Measurements from ENCODE around the gene HACD1. TPM values are rescaled to one million over a fixed set of nuclear protein-coding genes. Genes with fewer than 3 reads are reported as not detected.

The HACD1 gene
- total and polyA plus RNA-seq, 11 donors: 80.0 to 291 (median 155) TPM

DNA sequence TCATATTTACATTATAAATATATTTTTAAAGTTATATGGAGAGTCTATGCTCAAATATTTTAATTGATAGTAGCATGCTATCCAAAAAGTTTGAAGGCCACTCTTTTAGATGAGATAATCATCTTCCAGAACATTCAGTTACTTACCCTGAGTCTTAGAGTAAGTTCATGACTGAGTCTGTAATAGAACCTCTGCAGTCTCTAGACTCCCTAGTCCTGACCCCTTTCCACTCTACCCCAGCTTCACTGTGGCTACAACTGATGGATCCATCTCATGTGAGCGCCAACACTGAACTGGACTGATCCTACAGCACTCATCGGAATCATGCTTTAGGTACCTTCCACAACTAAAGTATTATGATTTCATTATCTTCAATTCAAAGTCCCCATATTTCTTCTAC is 10.1 kb downstream of the HACD1 start:
- intact Hi-C loops (cut with DNase I): loop anchor here (1.0 to 10.0 kb wide), 9 partner anchors 135 to 630 kb away; no protein-coding TSS in a partner anchor
- ATAC-seq (peak in 1 of 4 donors; percentile 43), DNase-seq (no peak)
- no peak for TF ChIP-seq POLR2A (IDR thresholded peaks at IDR 0.05)
- TF ChIP-seq, protein P1, sequence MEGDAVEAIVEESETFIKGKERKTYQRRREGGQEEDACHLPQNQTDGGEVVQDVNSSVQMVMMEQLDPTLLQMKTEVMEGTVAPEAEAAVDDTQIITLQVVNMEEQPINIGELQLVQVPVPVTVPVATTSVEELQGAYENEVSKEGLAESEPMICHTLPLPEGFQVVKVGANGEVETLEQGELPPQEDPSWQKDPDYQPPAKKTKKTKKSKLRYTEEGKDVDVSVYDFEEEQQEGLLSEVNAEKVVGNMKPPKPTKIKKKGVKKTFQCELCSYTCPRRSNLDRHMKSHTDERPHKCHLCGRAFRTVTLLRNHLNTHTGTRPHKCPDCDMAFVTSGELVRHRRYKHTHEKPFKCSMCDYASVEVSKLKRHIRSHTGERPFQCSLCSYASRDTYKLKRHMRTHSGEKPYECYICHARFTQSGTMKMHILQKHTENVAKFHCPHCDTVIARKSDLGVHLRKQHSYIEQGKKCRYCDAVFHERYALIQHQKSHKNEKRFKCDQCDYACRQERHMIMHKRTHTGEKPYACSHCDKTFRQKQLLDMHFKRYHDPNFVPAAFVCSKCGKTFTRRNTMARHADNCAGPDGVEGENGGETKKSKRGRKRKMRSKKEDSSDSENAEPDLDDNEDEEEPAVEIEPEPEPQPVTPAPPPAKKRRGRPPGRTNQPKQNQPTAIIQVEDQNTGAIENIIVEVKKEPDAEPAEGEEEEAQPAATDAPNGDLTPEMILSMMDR (IDR thresholded peaks at IDR 0.05): no peak
- H3K27me3 ChIP-seq: no peaks in the 10 kb centered on the region
- no peak overlapping the region for H3K4me3 ChIP-seq
- H3K36me3 ChIP-seq: peaks cover 0 to 19% (median 0%) of the 10 kb centered on the region in 9 donors
- no peaks in the 10 kb centered on the region for H3K9me3 ChIP-seq
- peaks cover 0 to 29% (median 10%) of the 10 kb centered on the region in 12 donors for H3K4me1 ChIP-seq
- 57 to 72% (median 66%) methylated on average over 2 of the region's 2 CpGs for WGBS, 4 donors
- H3K27ac ChIP-seq: no peak overlapping the region

DNA sequence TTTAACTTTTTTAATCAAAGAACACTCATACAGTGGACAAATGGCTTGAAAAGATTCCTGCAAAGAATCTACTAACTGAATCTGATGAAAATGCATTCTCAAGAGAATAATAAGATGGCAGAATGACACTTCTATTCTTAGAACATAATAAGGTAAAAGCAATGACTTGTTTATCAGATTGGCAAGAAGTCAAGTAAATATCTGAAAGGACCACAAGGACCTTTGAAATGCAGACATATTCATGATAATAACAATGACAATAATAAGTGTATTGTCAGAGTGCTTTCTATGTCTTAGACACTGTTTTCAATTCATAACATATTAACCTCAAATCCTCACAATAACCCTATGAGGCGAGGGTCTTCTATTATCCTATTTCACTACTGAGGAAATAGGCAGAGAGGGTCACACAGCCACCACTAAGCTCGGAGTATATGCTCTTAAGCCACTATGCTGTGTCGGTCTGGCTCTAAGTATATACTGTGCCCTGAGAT is 10.6 kb downstream of the HACD1 start:
- Histone ChIP-seq H3K9me3 (no peaks in the 10 kb centered on the region), H3K4me3 (no peak overlapping the region), H3K27me3 (no peaks in the 10 kb centered on the region), H3K27ac (no peak overlapping the region), H3K36me3 (peaks cover 0 to 24% (median 0%) of the 10 kb centered on the region in 9 donors), H3K4me1 (peaks cover 0 to 29% (median 10%) of the 10 kb centered on the region in 12 donors)
- no peak for DNase-seq
- 37 to 52% (median 50%) methylated on average over 3 of the region's 3 CpGs for WGBS, 4 donors
- ATAC-seq: no peak
- no peak for TF ChIP-seq POLR2A (IDR thresholded peaks at IDR 0.05)
- TF ChIP-seq, protein P1 (IDR thresholded peaks at IDR 0.05): no peak
- intact Hi-C loops (cut with DNase I): loop anchor here (1.0 to 10.0 kb wide), 9 partner anchors 136 to 631 kb away; no protein-coding TSS in a partner anchor

DNA sequence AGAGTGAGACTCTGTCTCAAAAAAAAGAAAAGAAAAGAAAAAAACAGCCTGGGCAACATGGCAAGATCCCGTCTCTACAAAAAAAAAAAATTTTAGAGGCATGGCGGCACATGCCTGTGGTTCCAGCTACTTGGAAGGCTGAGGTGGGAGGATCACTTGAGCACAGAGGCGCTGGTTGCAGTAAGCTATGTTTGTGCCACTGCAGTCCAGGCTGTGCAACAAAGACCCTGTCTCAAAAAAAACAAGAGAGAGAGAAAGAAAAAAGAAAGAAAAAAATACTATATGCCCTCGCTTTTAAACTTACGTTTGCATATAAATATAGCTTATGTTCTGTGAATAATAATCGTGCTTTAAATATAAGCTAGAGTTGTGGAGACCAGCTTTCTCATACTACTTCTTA is 11.2 kb downstream of the HACD1 start:
- TF ChIP-seq POLR2A (IDR thresholded peaks at IDR 0.05): no peak
- TF ChIP-seq, protein P1 (IDR thresholded peaks at IDR 0.05): no peak
- ATAC-seq: no peak
- peaks cover 0 to 26% (median 0%) of the 10 kb centered on the region in 9 donors for H3K36me3 ChIP-seq
- no peak overlapping the region for H3K27ac ChIP-seq
- H3K4me3 ChIP-seq: no peak overlapping the region
- no peaks in the 10 kb centered on the region for H3K9me3 ChIP-seq
- intact Hi-C loops (cut with DNase I): loop anchor here (2.0 to 10.0 kb wide), 8 partner anchors 136 to 631 kb away; no protein-coding TSS in a partner anchor
- 78 to 86% (median 79%) methylated on average over 6 of the region's 6 CpGs for WGBS, 4 donors
- DNase-seq: no peak
- H3K27me3 ChIP-seq: no peaks in the 10 kb centered on the region
- H3K4me1 ChIP-seq: peaks cover 0 to 29% (median 10%) of the 10 kb centered on the region in 12 donors

DNA sequence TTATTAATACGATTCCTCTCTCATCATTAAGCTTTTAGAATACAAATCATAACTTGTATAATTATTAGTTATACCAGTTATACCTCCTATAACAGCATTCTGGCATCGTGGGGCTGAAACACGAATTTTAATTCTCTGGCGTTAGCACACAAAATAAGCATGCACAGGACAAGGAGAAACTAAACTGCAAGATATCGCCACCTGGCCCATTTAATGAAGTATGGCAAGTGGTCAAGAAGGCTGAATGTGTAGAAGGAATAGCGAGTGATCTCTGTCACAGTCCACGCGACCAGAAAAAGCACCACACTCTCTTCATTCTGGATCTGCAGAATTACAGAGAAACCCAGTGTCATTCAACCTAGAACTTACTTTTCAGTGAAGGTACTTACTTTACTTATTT is 18.1 kb downstream of the HACD1 start:
- H3K36me3 ChIP-seq: peaks cover 0 to 70% (median 0%) of the 10 kb centered on the region in 9 donors
- no peak overlapping the region for H3K27ac ChIP-seq
- H3K9me3 ChIP-seq: no peaks in the 10 kb centered on the region
- peaks cover 0 to 6% (median 0%) of the 10 kb centered on the region in 12 donors for H3K4me1 ChIP-seq
- DNase-seq (no peak), ATAC-seq (peak in 2 of 4 donors; percentile 53 to 57)
- no peak overlapping the region for H3K4me3 ChIP-seq
- no peak for TF ChIP-seq POLR2A (IDR thresholded peaks at IDR 0.05)
- TF ChIP-seq, protein P1 (IDR thresholded peaks at IDR 0.05): peak in 10 of 12 donors; percentile 13 to 51 (median 36)
- intact Hi-C loops (cut with DNase I): loop anchor here in 1 of 10 donors (5.0 kb wide), 1 partner anchor 147 kb away; the partner anchor contains the start of gene ST8SIA6
- H3K27me3 ChIP-seq: no peaks in the 10 kb centered on the region
- 43 to 62% (median 56%) methylated on average over 8 of the region's 8 CpGs for WGBS, 4 donors

All from heart left ventricle (tissue), 16 donors.